ENCODE measurements around the gene UGT3A2. TPM values are rescaled to one million over a fixed set of nuclear protein-coding genes. Genes with fewer than 3 reads are reported as not detected.
"Not testable (repeated sequence)": the region's sequence is repeated elsewhere in the genome, so short reads cannot be mapped to it uniquely, and the experiment has no call there.

The UGT3A2 gene
- total RNA-seq, 1 donor from 2014 or later: not detected

DNA sequence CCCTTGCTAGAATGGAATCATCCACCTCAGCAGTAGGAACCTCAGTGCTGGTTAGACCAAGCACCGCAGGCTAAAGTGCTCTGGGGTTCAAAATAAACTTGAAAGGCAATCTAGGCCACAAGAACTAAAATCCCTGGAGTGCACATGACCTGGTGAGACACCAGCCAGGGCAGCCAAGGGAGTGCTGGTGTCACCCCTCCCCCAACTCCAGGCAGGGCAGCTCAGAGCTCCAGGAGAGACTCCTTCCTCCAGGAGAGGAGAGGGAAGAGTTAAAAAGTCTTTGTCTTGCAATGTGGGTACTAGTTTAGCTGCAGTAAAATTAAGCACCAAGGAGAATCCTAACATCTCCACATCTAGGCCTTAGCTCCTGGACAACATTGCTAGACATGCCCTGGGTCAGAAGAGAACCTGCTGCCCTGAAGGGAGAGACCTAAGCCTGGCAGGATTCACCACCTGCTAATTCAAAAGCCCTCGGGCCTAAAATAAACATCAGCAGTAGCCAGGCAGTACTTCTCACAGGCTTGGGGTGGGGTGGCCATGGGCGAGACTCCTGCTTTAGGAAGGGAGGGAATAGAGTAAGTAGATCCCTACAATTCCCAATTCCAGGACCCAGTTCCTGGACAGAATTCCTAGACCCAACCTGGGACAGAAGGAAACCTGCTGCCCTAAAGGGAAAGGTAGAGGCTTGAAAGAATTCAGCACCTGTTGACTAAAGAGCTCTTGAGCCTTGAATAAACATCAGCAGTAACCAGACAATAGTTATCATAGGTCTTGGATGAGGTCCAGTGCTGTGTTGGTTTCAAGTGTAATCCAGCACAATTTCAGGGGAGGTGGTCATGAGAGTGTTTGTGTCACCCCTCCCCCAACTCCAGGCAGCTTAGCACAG lies 25.8 kb downstream of the UGT3A2 start:
- DNase-seq (ENCODE audit: extremely low spot score in 2 of 2): peak in 1 of 2 donors; percentile 67
- no peak for TF ChIP-seq POLR2AphosphoS5 (IDR thresholded peaks at IDR 0.05; ENCODE audit: insufficient read depth in 1 of 2, low read depth in 1 of 2)
- TF ChIP-seq, protein P1, sequence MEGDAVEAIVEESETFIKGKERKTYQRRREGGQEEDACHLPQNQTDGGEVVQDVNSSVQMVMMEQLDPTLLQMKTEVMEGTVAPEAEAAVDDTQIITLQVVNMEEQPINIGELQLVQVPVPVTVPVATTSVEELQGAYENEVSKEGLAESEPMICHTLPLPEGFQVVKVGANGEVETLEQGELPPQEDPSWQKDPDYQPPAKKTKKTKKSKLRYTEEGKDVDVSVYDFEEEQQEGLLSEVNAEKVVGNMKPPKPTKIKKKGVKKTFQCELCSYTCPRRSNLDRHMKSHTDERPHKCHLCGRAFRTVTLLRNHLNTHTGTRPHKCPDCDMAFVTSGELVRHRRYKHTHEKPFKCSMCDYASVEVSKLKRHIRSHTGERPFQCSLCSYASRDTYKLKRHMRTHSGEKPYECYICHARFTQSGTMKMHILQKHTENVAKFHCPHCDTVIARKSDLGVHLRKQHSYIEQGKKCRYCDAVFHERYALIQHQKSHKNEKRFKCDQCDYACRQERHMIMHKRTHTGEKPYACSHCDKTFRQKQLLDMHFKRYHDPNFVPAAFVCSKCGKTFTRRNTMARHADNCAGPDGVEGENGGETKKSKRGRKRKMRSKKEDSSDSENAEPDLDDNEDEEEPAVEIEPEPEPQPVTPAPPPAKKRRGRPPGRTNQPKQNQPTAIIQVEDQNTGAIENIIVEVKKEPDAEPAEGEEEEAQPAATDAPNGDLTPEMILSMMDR (IDR thresholded peaks at IDR 0.05): no peak
- TF ChIP-seq POLR2A (IDR thresholded peaks at IDR 0.05): no peak
- intact Hi-C loops (cut with DNase I): no loop called here

DNA sequence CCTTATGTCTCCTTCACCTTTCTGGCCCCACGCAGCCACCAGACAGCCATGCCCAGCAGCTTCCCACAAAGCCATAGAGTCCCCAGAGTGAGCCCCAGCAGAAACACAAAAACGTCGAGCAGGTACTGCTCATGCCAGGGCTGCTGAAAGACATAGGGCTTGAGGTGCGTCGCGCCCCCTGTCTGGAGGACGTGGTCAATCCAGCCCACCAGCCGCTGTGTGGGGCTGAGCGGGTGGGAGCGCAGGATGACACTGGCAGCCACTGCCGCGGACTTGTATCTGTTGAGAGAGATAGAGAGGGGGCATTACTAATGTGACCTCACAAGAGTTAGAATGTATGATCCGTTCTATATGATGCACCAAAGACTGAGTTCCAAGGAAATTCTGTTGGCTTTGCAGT lies 31.0 kb downstream of the UGT3A2 start:
- Histone ChIP-seq H3K4me3 (no peak overlapping the region), H3K4me1 (no peaks in the 10 kb centered on the region), H3K9me3 (no peaks in the 10 kb centered on the region), H3K36me3 (no peaks in the 10 kb centered on the region), H3K27me3 (no peaks in the 10 kb centered on the region), H3K27ac (no peak overlapping the region)
- no peak for DNase-seq (ENCODE audit: extremely low spot score in 2 of 2)
- TF ChIP-seq POLR2AphosphoS5 (IDR thresholded peaks at IDR 0.05; ENCODE audit: insufficient read depth in 1 of 2, low read depth in 1 of 2): no peak
- TF ChIP-seq, protein P1 (IDR thresholded peaks at IDR 0.05): no peak
- TF ChIP-seq POLR2A (IDR thresholded peaks at IDR 0.05): no peak
- intact Hi-C loops (cut with DNase I): no loop called here

More for the DNA sequence above, 25.8 kb downstream of the UGT3A2 start:
- H3K27ac ChIP-seq: no peak overlapping the region
- H3K36me3 ChIP-seq: no peaks in the 10 kb centered on the region
- H3K27me3 ChIP-seq: no peaks in the 10 kb centered on the region
- no peaks in the 10 kb centered on the region for H3K9me3 ChIP-seq
- H3K4me1 ChIP-seq: no peaks in the 10 kb centered on the region
- no peak overlapping the region for H3K4me3 ChIP-seq

DNA sequence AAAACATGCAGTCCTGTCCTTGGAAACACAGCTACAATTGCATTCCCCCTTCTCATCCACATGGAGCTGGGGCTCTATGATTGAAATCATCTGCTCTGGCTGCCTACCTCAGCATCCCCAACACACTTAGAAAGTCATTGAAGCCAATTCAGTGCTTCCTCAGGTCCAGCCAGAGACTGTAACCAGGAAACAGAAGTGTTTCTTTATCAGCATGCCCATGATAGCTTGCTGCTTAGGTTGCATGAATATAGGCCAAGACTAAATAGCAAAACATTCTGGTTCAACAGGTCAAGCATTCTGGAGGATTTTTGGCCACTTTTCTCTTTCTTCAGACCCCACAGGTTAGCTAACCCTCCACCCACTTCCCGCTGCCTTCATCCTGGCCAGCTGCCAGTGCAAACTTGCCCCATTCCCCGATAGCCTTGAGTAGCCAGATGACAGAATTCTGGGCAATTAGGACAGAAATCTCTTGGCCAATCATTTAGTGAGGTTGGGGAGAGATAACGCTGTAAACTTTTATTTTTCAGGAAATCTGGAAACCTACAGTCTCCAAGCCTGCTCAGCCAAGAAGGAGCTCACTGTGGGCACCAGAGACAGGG lies 32.0 kb downstream of the UGT3A2 start:
- peak in 1 of 2 donors; percentile 20 for DNase-seq (ENCODE audit: extremely low spot score in 2 of 2)
- H3K9me3 ChIP-seq; H3K4me3 ChIP-seq; H3K4me1 ChIP-seq; H3K27me3 ChIP-seq; H3K36me3 ChIP-seq; H3K27ac ChIP-seq; intact Hi-C loops (cut with DNase I): not testable (repeated sequence)

DNA sequence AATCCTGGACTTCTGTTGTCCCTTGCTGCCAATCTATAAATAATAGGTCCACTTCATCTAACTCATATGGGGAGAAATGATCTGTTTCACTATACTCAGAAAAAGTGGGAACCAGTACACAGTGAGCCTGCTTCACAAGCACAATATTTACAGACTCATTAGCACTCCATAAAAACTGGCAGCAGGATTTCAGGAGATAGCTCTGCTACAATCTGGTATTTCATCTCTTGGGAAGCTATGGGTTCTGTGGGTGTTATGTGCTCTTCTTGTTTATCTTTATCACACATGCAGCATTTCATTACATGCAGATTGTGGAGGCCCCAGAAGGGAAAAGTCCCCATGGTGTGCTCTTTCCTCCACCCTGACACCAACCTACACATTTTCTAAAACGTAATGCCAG lies 33.2 kb downstream of the UGT3A2 start:
- no peak overlapping the region for H3K4me3 ChIP-seq
- H3K4me1 ChIP-seq: no peaks in the 10 kb centered on the region
- DNase-seq (ENCODE audit: extremely low spot score in 2 of 2): no peak
- no peaks in the 10 kb centered on the region for H3K27me3 ChIP-seq
- no peaks in the 10 kb centered on the region for H3K36me3 ChIP-seq
- intact Hi-C loops (cut with DNase I): no loop called here
- H3K9me3 ChIP-seq: no peaks in the 10 kb centered on the region
- TF ChIP-seq POLR2AphosphoS5 (IDR thresholded peaks at IDR 0.05; ENCODE audit: insufficient read depth in 1 of 2, low read depth in 1 of 2) (no peak), POLR2A (IDR thresholded peaks at IDR 0.05) (no peak)
- TF ChIP-seq, protein P1 (IDR thresholded peaks at IDR 0.05): no peak
- no peak overlapping the region for H3K27ac ChIP-seq

DNA sequence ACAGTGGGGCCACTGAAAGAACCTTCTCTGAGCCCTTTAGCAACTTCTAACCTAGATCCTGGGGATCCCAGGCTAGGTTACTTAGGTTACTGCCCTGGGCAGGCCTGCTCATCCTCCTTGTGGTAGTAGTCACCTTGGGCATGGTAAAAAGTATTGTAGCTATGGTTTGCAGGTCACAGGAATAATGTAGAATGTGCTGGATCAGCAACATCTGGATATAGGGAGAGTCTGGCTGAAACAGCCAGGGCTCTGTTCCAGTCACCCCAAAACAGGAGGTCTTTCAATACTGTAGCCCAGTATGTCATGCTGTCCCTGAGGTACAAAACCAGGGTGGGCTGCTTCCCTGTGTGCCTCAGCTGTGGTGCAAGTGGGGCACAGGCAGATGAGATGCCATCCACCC lies 33.6 kb downstream of the UGT3A2 start:
- Histone ChIP-seq H3K27ac (no peak overlapping the region), H3K9me3 (no peaks in the 10 kb centered on the region), H3K27me3 (no peaks in the 10 kb centered on the region), H3K4me1 (no peaks in the 10 kb centered on the region), H3K4me3 (no peak overlapping the region), H3K36me3 (no peaks in the 10 kb centered on the region)
- no peak for DNase-seq (ENCODE audit: extremely low spot score in 2 of 2)
- intact Hi-C loops (cut with DNase I): no loop called here
- TF ChIP-seq, protein P1 (IDR thresholded peaks at IDR 0.05): no peak
- TF ChIP-seq POLR2AphosphoS5 (IDR thresholded peaks at IDR 0.05; ENCODE audit: insufficient read depth in 1 of 2, low read depth in 1 of 2) (no peak), POLR2A (IDR thresholded peaks at IDR 0.05) (no peak)
